NCI-H1417 treated with DMSO at 0.1 percent for 48 hours (cell line): ENCODE measurements around the gene BAZ1A.
"Not testable (repeated sequence)": the region's sequence is repeated elsewhere in the genome, so short reads cannot be mapped to it uniquely, and the experiment has no call there.

Source experiments
- DNase-seq: peaks from one replicate; lab custom pipeline; 2025; lab: John Stamatoyannopoulos, UW

Gene BAZ1A

DNA sequence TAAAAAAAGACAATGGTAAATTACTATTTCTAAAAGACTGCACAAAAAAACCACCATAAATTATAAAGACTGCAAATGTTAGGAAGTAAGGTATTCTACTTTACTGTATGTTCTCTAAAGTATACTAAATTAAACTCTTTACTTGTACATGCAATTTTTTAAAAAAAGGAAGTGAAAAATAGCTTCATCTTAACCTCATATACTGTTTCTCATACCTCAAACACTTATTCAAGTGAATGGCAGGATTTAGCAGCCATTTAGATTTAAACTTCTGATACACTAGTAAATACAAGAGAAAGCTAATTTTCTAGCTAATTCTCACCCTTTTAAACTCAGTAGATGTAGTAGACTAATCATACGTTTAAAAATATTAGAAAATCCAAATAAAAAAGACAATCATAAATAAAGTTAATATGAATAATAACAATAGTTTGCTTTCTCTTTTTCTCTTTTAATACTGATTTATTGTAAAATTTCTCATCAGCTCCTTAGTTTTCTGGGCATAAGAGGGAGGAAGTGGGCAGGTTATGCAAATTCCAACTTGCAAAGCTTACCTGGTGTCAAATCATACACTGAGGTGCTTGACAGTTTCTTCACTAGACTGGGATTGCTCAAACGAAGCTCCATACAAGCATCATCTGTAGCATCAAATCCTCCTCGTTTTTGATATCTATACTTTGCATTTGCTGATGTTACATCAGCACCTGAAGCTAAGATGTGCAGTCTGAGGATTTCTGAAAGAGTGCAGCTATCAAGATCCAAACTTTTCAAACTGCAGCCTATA is 89.7 kb downstream of the BAZ1A start:
- no peak for DNase-seq

DNA sequence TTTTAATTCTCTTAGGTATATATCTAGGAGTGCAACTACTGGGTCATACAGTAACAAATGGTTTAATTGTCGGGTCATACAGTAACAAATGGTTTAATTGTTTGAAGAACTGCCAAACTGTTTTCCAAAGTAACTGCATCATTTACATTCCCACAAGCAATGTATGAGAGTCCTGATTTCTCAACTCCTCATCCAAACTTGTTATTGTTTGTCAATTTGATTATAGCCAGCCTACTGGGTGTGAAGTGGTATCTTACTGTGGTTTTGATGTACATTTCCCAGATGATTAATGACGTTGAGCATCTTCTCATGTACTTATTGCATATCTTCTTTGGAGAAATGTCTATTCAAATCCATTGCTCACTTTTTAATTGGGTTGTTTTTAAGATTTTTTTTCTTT is 93.1 kb downstream of the BAZ1A start:
- DNase-seq = no peak

DNA sequence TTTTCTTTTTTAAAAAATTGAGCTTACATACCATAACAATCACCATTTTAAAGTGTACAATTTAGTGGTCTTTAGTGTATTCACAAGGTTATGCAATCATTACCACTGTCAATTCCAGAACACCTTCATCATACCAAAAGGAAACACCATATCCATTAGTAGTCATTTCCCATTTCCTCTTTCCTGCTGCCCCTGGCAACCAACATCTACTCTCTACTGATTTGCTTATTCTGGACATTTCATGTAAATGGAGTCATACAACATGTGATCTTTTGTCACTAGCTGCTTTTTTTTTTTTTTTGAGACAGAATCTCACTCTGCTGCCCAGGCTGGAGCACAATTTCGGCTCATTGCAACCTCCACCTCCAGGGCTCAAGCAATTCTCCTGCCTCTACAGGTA is 93.9 kb downstream of the BAZ1A start:
- no peak for DNase-seq

DNA sequence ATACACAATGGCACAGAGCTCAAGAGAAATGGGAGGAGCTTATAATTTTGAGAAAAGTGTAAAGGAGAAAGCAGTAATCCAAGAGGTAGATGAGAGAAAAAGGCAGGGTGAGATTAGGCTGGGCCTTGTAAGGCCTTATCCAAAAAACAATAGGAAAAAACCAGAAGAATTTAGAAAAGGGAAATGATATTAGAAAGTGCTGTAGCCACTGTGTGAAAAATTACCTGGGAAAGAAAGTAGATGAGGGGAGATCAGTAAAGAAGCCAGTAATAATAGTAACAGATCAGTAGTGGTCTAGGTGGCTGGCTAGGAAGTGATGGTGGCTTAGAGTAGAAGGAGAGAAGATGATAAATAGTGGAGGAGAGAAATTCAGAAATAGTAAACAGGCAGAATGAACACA is 94.5 kb downstream of the BAZ1A start:
- DNase-seq = no peak

DNA sequence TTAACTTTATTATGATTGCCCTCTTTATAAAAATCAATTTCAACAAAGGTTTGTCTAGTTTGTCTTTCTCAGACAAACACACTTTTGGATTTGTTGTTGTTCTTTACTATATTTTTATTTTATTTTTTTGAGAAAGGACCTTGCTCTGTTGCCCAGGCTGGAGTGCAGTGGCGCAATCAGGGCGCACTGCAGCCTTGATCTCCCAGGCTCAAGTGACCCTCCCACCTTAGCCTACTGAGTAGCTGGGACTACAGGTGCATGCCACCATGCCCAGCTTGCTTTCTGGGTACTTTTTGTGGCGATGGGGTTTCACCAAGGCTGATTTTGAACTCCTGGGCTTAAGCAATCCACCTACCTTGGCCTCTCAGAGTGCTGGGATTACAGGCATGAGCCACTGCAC is 96.4 kb downstream of the BAZ1A start:
- no peak for DNase-seq

DNA sequence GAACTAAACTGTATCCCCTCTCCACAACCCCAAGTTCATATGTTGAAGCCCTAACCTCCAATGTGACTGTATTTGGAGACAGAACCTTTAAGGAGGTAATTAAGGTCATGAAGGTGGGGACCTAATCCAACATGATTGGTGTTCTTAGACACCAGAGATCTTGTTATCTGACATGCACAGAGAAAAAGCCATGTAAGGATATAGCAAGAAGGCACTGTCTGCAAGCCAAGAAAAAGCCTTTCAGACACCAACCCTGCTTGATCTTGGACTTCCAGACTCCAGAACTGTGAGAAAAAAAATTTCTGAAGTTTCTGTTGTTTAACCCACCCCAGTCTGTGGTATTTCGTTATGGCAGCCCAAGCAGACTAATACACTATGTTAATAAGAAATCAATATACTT is 98.5 kb downstream of the BAZ1A start:
- DNase-seq = no peak

DNA sequence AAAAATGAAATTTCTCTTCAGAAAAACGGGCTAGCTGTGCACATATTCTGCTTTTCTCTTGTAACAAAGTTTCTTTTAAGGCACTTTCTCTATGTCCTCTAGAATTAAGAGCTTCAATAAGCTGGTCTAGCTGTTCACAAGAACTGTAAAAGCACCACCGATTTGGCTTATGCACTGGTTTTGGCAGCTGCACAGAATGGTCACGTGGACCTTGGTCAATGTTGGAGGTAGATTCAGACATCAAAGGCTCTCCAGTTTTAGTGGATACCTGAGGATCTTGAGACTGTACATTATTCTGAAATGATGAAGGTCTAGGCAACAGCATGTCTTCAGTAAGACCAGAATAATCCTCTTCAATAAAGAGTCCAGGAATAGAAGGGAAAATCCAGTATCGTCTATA is 99.2 kb downstream of the BAZ1A start:
- DNase-seq = no peak

DNA sequence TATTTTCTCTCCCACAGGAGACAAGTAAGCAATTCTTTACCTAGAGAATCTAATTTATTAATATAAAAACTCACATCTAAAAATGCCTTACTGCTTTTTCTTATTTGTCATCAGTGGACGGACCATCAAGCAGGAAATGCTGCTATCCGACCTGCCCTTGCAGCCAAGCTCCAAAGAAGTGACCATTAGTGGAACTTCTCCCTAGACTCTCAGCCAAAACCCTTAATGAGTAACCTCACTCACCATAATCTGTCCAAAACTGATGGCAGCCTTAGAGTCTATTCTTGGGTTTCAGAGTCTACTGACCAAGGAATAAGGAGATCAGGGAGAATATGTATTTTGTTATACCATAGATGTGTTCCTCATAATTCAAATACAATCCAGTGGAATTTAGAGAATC is 99.8 kb downstream of the BAZ1A start:
- DNase-seq = no peak

DNA sequence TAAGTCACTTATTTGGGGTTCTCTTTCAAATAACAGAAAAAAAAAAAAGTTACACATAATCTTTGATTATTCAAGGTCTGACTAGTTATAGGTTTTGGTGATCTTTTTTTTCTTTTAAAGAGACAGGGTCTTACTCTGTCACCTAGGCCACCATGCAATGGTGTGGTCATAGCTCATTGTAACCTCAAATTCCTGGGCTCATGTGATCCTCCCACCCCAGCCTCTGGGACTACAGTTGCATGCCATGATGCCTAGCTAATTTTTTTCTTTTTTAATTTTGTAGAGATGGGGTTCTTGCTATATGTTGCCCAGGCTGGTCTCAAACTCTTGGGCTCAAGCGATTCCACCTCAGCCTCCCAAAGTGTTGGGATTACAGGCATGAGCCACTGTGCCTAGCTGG is 104.3 kb downstream of the BAZ1A start:
- no peak for DNase-seq

DNA sequence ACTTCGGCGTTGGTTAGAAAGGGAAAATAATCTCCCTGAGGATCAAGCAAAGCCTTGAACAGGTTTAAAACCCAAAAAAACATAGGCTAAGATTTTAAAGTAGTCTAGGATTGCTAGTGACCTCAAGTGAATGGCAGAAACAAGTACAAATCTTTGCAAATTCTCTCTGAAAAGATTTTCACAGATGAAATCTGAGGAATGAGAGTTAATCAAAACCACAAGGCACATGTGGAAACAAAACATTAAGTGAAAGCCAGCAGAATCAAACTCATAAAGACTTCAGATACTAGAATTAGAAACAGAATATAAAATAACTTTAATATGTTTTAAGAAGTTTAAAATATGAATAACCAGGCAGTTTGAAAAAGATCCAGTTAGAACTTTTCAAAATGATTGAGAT is 108.6 kb downstream of the BAZ1A start:
- DNase-seq = no peak

DNA sequence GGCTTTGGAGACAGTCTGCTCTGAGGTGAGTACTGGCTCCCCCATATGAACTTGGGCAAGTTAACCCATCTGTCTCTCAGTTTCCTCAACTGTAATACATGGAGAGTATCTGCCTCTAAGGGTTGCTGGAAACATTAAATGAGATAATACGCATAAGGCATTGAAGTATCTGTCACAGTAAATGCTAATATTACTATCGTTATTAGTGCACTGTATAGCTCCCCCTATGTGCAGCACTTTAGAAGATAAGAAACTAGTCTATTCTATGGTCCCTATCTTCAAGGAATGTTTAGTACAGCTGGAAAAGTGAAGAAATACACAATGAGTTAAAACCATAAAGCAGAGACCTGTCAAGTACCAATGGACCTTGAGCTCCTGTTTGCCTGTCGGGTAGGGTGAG is 109.1 kb downstream of the BAZ1A start:
- DNase-seq = no peak

DNA sequence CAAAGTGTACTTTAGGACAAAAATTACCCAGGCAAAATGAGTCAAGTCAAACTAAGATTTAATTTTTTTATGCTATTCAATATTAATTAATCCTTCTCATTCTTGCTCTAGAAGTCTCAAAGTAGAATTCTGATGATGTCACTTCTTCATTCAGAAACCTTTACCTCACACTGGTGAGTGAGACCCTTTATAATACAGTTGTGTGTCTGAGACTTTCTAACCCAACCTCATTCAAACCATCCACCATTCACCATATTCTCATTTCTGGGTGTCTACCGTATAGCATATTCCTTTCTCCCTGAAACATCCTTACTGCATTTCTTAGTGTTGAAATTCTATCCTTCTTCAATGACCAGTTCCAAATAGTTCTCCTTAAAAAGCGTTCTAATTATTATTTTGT is 119.9 kb downstream of the BAZ1A start:
- no peak for DNase-seq

DNA sequence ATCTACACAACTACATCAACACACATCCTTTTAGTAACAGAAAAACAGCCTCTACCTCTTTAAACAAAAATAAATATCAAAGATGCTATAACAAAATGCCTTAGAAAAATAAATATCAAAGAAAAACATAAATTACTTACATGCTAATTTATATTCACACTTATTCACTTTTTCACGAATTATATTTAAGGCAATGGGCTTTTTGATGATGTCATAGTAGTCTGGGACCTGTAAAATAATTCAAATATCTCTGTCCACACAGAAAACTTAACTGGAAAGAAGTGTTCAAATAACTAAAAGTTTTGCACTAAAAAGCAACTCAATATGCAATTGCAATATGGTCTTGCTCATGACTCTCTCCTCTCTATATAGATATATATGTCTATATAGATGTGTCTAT is 120.5 kb downstream of the BAZ1A start:
- no peak for DNase-seq

DNA sequence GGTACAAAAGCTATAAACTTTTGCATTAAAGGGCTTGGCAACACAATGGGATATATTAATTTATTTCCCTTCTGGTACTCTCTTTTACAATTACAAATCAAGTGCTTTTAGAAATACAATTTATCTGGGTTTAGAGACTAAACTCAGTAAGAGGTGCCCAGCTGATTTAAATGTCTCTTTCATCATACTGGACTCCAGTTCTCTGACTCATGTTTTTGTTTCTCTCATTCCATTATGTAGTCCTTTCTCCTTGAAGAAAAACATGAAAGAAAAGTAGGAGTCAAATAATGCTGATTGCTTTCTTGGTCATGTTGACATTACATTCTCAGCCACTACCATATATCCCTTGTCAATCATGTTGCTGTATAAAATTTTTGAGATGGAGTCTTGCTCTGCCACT is 124.5 kb downstream of the BAZ1A start:
- DNase-seq = no peak

DNA sequence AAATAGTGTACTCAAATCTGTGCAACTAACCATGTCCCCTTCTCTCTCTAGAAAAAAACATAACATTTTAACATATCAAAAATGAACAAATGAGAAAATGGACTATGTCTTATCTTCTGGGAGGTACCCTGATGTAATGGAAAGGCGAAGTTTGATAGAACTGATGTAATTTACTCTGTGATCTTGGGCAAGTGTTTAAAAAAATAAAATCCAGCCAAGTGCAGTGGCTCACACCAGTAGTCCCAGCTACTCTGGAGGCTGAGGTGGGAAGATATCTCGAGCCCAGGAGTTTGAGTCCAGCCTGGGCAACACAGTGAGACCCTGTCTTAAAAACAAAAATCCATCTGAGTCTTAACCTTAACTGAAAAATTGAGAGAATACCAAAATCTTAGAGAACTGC is 124.9 kb downstream of the BAZ1A start:
- no peak for DNase-seq

DNA sequence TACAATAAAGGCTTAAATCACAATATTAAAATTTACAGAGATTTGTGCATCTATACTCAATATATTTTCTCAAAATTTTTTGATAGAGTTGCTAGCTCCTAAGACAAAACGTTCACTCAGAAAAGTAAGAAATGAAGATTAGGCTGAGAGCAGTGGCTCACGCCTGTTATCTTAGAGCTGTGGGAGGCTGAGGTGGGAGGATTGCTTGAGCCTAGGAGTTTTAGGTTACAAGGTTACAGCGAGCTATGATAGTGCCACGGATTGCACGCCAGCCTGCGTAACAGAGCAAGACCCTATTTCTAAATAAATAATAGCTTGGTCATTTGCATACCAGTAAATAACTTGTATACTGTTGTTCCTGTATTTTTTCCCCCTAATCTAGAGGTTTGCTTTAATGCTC is 125.8 kb downstream of the BAZ1A start:
- no peak for DNase-seq

DNA sequence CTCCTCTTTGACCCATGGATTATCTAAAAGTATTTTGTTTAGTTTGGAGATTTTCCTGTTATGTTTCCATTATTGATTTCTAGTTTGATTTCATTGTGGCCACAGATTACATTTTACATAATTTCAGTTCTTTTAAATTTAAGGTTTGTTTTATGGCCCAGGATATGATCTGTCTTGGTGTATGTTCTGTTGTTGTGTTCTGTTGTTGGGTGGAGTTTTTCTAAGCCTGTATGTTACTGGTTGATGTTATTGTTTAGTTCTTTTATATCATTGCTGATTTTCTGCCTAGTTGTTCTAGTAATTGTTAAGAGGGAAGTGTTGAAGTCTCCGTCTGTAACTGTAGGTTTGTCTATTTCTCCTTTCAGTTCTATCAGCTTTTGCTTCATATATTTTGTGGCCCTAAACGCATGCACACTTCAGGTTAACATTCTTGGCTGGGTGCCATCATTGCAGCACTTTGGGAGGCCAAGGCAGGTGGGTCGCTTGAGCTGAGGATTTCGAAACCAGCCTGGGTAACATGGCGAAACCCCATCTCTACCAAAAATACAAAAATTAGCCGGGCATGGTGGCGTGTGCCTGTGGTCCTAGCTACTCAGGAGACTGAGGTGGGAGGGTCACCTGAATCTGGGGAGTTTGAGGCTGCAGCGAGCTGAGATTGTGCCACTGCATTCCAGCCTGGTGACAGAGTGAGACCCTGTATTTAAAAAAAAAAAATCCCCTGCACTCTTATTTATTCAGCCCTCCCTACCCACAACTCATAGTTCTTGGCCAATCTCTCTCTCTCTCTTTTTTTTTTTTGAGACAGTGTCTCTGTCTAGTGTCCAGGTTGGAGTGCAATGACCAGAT is 132.7 kb downstream of the BAZ1A start:
- DNase-seq = no peak

DNA sequence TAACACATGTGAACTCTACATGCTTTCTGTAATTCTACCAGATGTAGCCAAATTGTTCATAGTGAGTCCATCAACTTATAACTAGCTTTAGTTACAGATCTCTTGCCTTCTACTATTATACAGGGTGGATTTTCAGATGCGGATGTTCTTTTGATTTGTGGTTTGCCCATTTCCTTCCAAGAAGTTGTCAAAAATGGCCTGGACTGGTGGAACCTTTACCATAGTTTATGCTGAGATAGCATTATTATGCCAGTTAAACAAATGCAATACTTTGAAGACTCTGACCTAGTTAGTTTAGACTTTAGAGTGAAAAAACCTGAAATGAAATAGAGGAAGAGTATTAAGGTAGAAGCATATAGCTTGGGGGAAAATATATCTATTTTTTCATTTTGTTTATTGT is 133.3 kb downstream of the BAZ1A start:
- no peak for DNase-seq

DNA sequence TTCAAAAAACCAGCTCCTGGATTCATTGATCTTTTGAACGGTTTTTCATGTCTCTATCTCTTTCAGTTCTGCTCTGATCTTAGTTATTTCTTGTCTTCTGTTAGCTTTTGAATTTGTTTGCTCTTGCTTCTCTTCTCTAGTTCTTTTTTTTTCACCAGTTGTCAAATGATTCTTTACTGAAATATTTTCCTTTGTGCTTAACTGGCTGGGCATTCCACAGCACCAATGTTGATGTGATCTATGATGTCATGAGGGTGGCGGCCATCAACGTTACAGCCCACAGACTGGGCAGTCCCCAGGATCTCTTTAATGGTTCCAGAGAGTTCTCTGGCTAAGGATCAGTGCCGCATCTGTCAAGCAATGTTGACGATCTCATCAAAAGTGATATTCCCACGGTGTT is 135.0 kb downstream of the BAZ1A start:
- not testable (repeated sequence) for DNase-seq

DNA sequence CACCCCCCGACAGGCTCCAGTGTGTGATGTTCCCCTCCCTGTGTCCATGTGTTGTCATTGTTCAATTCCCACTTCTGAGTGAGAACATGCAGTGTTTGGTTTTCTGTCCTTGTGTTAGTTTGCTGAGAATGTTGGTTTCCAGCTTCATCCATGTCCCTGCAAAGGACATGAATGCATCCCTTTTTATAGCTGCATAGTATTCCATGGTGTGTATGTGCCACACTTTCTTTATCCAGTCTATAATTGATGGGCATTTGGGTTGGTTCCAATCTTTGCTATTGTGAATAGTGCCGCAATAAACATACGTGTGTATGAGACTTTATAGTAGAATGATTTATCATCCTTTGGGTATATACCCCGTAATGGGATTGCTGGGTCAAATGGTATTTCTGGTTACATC is 138.1 kb downstream of the BAZ1A start:
- DNase-seq = not testable (repeated sequence)

DNA sequence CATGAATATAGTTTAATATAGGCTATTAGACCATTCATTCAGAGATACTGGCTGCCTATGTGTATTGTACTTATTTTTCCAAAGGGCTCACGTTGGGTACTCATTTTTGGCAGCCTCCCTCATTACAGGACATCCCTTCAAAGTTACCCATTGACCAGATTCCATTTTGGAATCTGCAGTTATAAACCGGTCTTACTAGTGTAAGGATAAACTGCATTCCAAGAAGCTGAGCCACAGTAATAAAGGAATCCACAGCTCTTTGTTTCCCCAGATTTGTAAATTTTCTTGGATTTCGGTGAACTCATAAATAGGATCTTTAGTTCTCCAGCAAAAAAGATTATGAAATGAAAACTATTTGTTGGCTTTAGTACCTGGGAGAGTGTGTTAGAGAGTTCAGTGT is 141.9 kb downstream of the BAZ1A start:
- DNase-seq = no peak

DNA sequence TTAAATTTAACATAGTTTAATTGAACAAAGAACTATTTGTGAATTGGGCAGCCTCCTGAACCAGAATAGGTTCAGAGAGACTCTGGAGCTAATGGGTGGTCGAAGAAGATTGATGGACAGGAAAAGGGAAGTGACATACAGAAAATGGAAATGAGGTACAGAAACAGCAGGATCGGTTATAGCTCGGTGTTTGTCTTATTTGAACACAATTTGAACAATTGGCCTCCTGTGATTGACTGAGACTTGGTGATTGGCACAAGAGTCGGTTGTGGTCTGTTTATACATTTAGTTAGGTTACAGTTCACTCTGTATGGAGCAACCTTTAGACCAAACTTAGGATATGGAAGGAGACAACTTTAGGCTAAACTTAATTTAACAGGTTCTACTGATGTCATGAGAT is 142.4 kb downstream of the BAZ1A start:
- no peak for DNase-seq

DNA sequence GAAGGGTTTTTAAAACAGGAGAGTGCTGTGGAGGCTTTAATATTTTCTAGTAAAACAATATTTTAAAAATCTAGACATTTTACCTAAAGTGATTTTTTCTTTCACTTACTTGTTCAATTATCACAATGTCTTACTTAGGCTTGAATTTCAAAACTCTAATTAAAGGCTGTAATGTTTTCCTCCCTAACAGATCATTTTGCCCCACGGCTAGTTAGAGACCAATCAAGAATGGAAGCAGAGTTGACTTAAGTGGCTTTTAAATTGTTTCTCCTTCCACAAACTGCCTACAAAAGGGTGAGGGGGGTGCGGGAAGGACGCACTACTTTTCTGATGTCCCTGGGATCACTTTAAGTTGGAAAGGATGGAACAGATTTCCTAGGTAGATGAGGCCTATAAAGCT is 151.3 kb downstream of the BAZ1A start:
- DNase-seq = no peak
